Left cardiac atrium (tissue), 4 donors: ENCODE measurements around the gene C14orf93. TPM values are rescaled to one million over a fixed set of nuclear protein-coding genes. Genes with fewer than 3 reads are reported as not detected.
"Not testable (repeated sequence)": the region's sequence is repeated elsewhere in the genome, so short reads cannot be mapped to it uniquely, and the experiment has no call there.

Experiments
- ATAC-seq, 2 donors: fragments of 200-7000 bp; cut with Tn5 transposase; one replicate each; pipeline ENCODE4 v1.9.1; 2020; ENCODE audit warnings: mild to moderate bottlenecking in 2 of 2, moderate library complexity in 2 of 2
- DNase-seq: peaks from one replicate; pipeline ENCODE4 v3.0.0-alpha.2; 2020
- intact Hi-C, 2 donors: fragments of 100-400 bp; cut with DNase I; formaldehyde crosslinking; loops; one replicate each; pipeline versions ENCODE4 v1.14.1 to v1.15.1; 2022 to 2023
- total RNA-seq, 2 donors: library from RNA; stranded (reverse); fragmentation: NEBNext Ultra II Directional; extraction: Animal tissue kit (Norgen Biotek cat#: 25700); gene quantifications; one replicate each; pipeline ENCODE4 v1.2.1, GENCODE V29; 2021
- donor health status: DM: no; HTN: yes; CAD: no.
- donor health status: DM: no; HTN: yes; CAD: no; lungs with severe emphysema.
- donor health status: DM: yes; HTN: yes; CAD: no.
- donor health status: Dilated cardiomyopathy.

The C14orf93 gene
- total RNA-seq, 2 donors from 2014 or later = 3.9 to 4.7 TPM

- ATAC-seq = no peak
- DNase-seq = no peak
- intact Hi-C loops = no loop called here
Measured at GRCh38 chr14:23024612-23025075, 14.7 kb upstream of the C14orf93 start.

GRCh38 chr14:23023795-23024152, 13.8 kb upstream of the C14orf93 start:
- no peak for ATAC-seq

GRCh38 chr14:23023022-23023794, 13.3 kb upstream of the C14orf93 start:
- DNase-seq (no peak), ATAC-seq (no peak)
- intact Hi-C loops = no loop called here

More at GRCh38 chr14:23023795-23024152, 13.8 kb upstream of the C14orf93 start:
- no peak for DNase-seq
- intact Hi-C loops = no loop called here

- ATAC-seq = no peak
- intact Hi-C loops = no loop called here
- no peak for DNase-seq
Measured at GRCh38 chr14:23021889-23022442, 12.0 kb upstream of the C14orf93 start.

- intact Hi-C loops = no loop called here
- ATAC-seq (no peak), DNase-seq (no peak)
Measured at GRCh38 chr14:23021434-23021833, 11.5 kb upstream of the C14orf93 start.

GRCh38 chr14:23020143-23021128, 10.5 kb upstream of the C14orf93 start:
- DNase-seq (no peak), ATAC-seq (no peak)
- intact Hi-C loops = no loop called here

GRCh38 chr14:23018107-23018506, 8.2 kb upstream of the C14orf93 start:
- intact Hi-C loops = no loop called here

GRCh38 chr14:23017091-23017490, 7.1 kb upstream of the C14orf93 start:
- no peak for ATAC-seq
- no peak for DNase-seq
- intact Hi-C loops = no loop called here

More at GRCh38 chr14:23018107-23018506, 8.2 kb upstream of the C14orf93 start:
- ATAC-seq (no peak), DNase-seq (no peak)

GRCh38 chr14:23015618-23016017, 5.7 kb upstream of the C14orf93 start:
- intact Hi-C loops = no loop called here
- ATAC-seq (no peak), DNase-seq (no peak)

- DNase-seq, intact Hi-C loops, ATAC-seq: not testable (repeated sequence)
Measured at GRCh38 chr14:23013749-23014054, 3.8 kb upstream of the C14orf93 start.

- no peak for ATAC-seq
- intact Hi-C loops = no loop called here
Measured at GRCh38 chr14:23013054-23013748, 3.3 kb upstream of the C14orf93 start.

GRCh38 chr14:23009483-23009938, 432 bp downstream of the C14orf93 start:
- intact Hi-C loops = no loop called here
- no peak for DNase-seq
- ATAC-seq = no peak

More at GRCh38 chr14:23013054-23013748, 3.3 kb upstream of the C14orf93 start:
- no peak for DNase-seq

- intact Hi-C loops = no loop called here
- ATAC-seq (no peak), DNase-seq (no peak)
Measured at GRCh38 chr14:23008831-23009230, 1.1 kb downstream of the C14orf93 start.

GRCh38 chr14:23006544-23007419, 3.2 kb downstream of the C14orf93 start:
- DNase-seq (peak; percentile 97), ATAC-seq (peak; percentile 99)
- intact Hi-C loops = no loop called here

GRCh38 chr14:23006188-23006534, 3.8 kb downstream of the C14orf93 start:
- DNase-seq (no peak), ATAC-seq (no peak)
- intact Hi-C loops = no loop called here

- ATAC-seq (no peak), DNase-seq (no peak)
- intact Hi-C loops = no loop called here
Measured at GRCh38 chr14:23005451-23006187, 4.3 kb downstream of the C14orf93 start.

GRCh38 chr14:23004274-23004673, 5.7 kb downstream of the C14orf93 start:
- DNase-seq, intact Hi-C loops, ATAC-seq: not testable (repeated sequence)

- DNase-seq = no peak
- intact Hi-C loops = no loop called here
- ATAC-seq = no peak
Measured at GRCh38 chr14:23002592-23002991, 7.4 kb downstream of the C14orf93 start.
